Fibroblast of villous mesenchyme (primary cell): ENCODE data around the gene IRF9. TPM values are rescaled to one million over a fixed set of nuclear protein-coding genes. Genes with fewer than 3 reads are reported as not detected.
A peak's percentile ranks its signal among the peaks of the same experiment; 100 is the strongest.

ENCODE experiments used
- DNase-seq: peaks from one replicate; pipeline ENCODE4 v3.0.0-alpha.2; 2010; ENCODE audit warnings: low read depth
- H3K4me3 ChIP-seq: 2 replicates; pipeline ENCODE4 v1.5.1; 2011; ENCODE audit warnings: low read depth, mild to moderate bottlenecking, low read length
- CTCF ChIP-seq: IDR thresholded peaks from 2 replicates; pipeline ENCODE4 v1.5.1; 2012; ENCODE audit warnings: low read depth, mild to moderate bottlenecking, low read length; ENCODE audit not compliant: insufficient read depth
- total RNA-seq: library from RNA; depleted of rRNA; stranded (reverse); fragments of >200 nt; gene quantifications from 2 replicates; pipeline ENCODE4 v1.2.3, GENCODE V29; 2012

Gene IRF9
- total RNA-seq, 1 donor, result 96.7 TPM

DNA sequence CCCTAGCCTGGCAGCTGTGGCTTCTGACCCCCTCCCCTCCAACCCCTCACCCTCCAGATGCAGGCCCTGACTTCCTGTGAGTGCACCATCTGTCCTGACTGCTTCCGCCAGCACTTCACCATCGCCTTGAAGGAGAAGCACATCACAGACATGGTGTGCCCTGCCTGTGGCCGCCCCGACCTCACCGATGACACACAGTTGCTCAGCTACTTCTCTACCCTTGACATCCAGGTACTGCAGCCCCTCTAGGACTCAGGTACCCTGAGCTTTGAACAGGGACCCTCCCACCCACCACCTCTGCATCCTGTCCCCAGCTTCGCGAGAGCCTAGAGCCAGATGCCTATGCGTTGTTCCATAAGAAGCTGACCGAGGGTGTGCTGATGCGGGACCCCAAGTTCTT, 6.0 kb upstream of the IRF9 start:
- H3K4me3 ChIP-seq, result no peak overlapping the region
- no peak for DNase-seq
- TF ChIP-seq CTCF, result no peak

DNA sequence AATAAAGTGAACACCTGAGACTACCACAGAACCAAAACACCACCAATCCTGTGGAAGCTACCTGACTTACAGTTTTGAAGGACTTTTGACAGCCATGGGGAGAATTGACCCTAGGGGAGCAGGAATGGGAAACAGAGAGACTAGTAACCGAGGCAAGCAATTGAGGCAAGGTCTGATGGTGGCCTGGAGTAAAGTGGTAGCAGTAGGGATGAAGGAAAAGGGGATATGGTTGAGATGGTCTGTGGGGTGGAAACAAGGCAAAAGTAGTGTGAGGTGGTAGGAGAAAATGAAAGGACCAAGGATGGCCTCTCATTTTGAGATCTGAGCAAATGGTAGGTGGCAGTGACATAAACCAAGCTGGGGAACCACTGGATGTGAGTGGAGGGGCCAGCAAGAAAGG, 4.2 kb upstream of the IRF9 start:
- no peak overlapping the region for H3K4me3 ChIP-seq
- no peak for DNase-seq
- TF ChIP-seq CTCF, result no peak

DNA sequence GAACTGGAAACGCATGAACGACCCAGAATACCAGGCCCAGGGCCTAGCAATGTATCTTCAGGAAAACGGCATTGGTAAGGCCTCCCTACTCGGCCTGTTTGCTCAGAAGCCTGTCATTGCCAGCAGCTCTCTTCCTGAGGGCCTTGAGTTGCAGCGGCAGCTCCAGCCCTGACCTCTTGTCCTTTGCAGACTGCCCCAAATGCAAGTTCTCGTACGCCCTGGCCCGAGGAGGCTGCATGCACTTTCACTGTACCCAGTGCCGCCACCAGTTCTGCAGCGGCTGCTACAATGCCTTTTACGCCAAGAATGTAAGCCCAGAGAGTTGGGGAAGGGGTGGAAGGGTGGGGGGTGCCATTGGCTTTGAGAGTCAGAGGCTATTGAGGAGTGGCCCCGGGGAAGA, 3.7 kb upstream of the IRF9 start:
- TF ChIP-seq CTCF, result no peak
- DNase-seq, result no peak
- H3K4me3 ChIP-seq, result no peak overlapping the region

DNA sequence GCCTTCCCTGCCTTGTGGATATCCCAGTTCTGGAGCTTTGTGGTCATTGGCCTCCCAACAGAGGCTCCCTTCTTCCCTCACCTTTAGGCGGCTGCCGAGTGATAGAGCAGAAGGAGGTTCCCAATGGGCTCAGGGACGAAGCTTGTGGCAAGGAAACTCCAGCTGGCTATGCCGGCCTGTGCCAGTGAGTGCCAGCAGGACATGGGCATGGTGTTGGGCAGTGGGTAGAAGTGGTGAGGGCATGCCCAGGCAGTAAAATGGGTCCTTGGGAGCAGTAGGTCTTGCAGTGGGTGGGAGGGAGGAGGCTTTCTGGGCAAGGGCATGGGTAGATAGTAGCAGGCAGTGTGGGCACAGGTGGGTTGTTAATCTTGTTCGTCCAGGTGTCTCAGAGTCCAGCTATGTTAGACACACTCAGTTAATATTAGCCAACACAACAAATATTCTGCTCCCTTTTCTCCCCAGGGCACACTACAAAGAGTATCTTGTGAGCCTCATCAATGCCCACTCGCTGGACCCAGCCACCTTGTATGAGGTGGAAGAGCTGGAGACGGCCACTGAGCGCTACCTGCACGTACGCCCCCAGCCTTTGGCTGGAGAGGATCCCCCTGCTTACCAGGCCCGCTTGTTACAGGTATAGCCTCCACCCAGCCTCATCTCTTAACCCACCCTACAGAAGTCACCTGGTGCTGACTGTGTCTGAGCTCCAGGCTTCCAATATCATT, 1.1 kb upstream of the IRF9 start:
- no peak for DNase-seq
- no peak overlapping the region for H3K4me3 ChIP-seq
- TF ChIP-seq CTCF, result no peak

DNA sequence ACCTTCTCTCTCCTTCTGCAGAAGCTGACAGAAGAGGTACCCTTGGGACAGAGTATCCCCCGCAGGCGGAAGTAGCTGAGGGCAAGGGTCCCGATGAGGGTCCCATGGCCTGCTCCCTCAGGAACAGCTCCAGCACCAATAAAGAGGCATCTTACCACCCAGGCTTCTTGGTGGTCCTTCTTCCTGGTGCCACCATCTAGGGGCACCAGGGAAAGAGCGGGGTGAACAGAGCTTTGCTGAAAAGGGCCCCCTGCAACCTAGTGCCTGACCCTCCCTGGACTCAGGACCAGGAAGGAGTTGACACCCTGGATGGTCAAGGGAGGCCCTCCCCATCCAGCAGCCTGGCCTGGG, 591 bp upstream of the IRF9 start:
- H3K4me3 ChIP-seq, result no peak overlapping the region
- no peak for DNase-seq
- TF ChIP-seq CTCF, result no peak

GRCh38 chr14:24162093-24162492, 1.0 kb downstream of the IRF9 start:
- no peak for TF ChIP-seq CTCF
- peak; percentile 35 for DNase-seq
- H3K4me3 ChIP-seq, result peak overlapping the region; percentile 84

DNA sequence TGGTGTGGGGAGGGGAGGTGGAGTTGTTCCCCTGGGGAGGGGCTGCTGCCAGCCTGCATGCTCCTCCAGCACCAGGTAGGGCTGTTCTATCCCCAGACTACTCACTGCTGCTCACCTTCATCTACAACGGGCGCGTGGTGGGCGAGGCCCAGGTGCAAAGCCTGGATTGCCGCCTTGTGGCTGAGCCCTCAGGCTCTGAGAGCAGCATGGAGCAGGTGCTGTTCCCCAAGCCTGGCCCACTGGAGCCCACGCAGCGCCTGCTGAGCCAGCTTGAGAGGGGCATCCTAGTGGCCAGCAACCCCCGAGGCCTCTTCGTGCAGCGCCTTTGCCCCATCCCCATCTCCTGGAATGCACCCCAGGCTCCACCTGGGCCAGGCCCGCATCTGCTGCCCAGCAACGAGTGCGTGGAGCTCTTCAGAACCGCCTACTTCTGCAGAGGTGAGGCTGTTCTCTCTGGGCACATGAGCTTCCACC, 3.5 kb downstream of the IRF9 start:
- no peak overlapping the region for H3K4me3 ChIP-seq
- no peak for TF ChIP-seq CTCF
- DNase-seq, result no peak
